WI38 (cell line): Measurements from ENCODE around the gene UBE2G2.

Experiments used
- H3K4me3 ChIP-seq: 2 replicates; pipeline ENCODE4 v1.5.1; 2011; ENCODE audit warnings: low read depth, mild to moderate bottlenecking, control low read depth, low read length
- CTCF ChIP-seq: IDR thresholded peaks from 2 replicates; pipeline ENCODE4 v1.5.1; 2012; ENCODE audit warnings: low read depth, mild to moderate bottlenecking, control low read depth, low read length

The UBE2G2 gene

GRCh38 chr21:44812640-44813039 lies 11.0 kb upstream of the UBE2G2 start:
- H3K4me3 ChIP-seq: no peak overlapping the region
- TF ChIP-seq CTCF: no peak

- no peak overlapping the region for H3K4me3 ChIP-seq
Measured at GRCh38 chr21:44810779-44811178, 9.2 kb upstream of the UBE2G2 start.

GRCh38 chr21:44805859-44806258 lies 4.2 kb upstream of the UBE2G2 start:
- TF ChIP-seq CTCF: no peak

More at GRCh38 chr21:44810779-44811178, 9.2 kb upstream of the UBE2G2 start:
- TF ChIP-seq CTCF: no peak

GRCh38 chr21:44805226-44805625 lies 3.6 kb upstream of the UBE2G2 start:
- no peak overlapping the region for H3K4me3 ChIP-seq
- TF ChIP-seq CTCF: no peak

More at GRCh38 chr21:44805859-44806258, 4.2 kb upstream of the UBE2G2 start:
- H3K4me3 ChIP-seq: no peak overlapping the region

- TF ChIP-seq CTCF: no peak
- H3K4me3 ChIP-seq: no peak overlapping the region
Measured at GRCh38 chr21:44804762-44805161, 3.1 kb upstream of the UBE2G2 start.

GRCh38 chr21:44803651-44804050 lies 2.0 kb upstream of the UBE2G2 start:
- H3K4me3 ChIP-seq: no peak overlapping the region
- no peak for TF ChIP-seq CTCF

- H3K4me3 ChIP-seq: peak overlapping the region; percentile 90
- no peak for TF ChIP-seq CTCF
Measured at GRCh38 chr21:44802396-44803153, 955 bp upstream of the UBE2G2 start.
